H1 (cell line): ENCODE measurements around the gene PFDN1.

Experiments used
- CTCF ChIP-seq, 3 experiments: IDR thresholded peaks; 1 replicate in 2 of 3; 2 replicates in 1 of 3; pipeline versions ENCODE4 v1.5.1 to v1.6.1; 2011; ENCODE audit warnings: low read length in 3 of 3, mild to moderate bottlenecking in 3 of 3, inconsistent platforms in 2 of 3, low read depth in 1 of 3, moderate library complexity in 1 of 3; ENCODE audit not compliant: insufficient read depth in 1 of 3; ENCODE audit errors: control extremely low read depth in 1 of 3
- JUN ChIP-seq: IDR thresholded peaks from 2 replicates; pipeline ENCODE4 v1.6.1; 2011; ENCODE audit warnings: low read depth, mild to moderate bottlenecking, improper control_type of control experiment, low read length
- POLR2AphosphoS5 ChIP-seq: IDR thresholded peaks from 2 replicates; pipeline ENCODE4 v1.6.1; 2011; ENCODE audit warnings: low read depth, low read length

GRCh38 chr5:140310434-140310833 lies 7.5 kb upstream of the PFDN1 start:
- TF ChIP-seq POLR2AphosphoS5 (no peak), CTCF (IDR thresholded peaks at IDR 0.05; ENCODE audit: control extremely low read depth in 1 of 3, insufficient read depth in 1 of 3, low read depth in 1 of 3, low read length in 3 of 3) (no peak), JUN (no peak)
